SK-N-SH (cell line): ENCODE data around the gene ZSWIM8.

Experiments used
- FOXJ3 ChIP-seq: sonication (generic); formaldehyde crosslinking; IDR thresholded peaks from 2 replicates; pipeline ENCODE4 v1.5.1; 2020; ENCODE audit warnings: mild to moderate bottlenecking, missing genetic modification reagents
- JUND ChIP-seq: IDR thresholded peaks from 2 replicates; pipeline ENCODE4 v1.4.0; 2012
- TF ChIP-seq, protein P1 (sequence below): IDR thresholded peaks from 2 replicates; pipeline ENCODE4 v1.4.0; 2012; ENCODE audit warnings: low read depth

GRCh38 chr10:73744664-73744975, 40.8 kb upstream of the ZSWIM8 start:
- no peak for TF ChIP-seq JUND
- no peak for TF ChIP-seq FOXJ3 (CRISPR knock-in tag)
- TF ChIP-seq, protein P1, sequence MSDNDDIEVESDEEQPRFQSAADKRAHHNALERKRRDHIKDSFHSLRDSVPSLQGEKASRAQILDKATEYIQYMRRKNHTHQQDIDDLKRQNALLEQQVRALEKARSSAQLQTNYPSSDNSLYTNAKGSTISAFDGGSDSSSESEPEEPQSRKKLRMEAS, result no peak
